Epithelial cell of proximal tubule (primary cell): ENCODE results near the gene LUZP1. TPM values are rescaled to one million over a fixed set of nuclear protein-coding genes. Genes with fewer than 3 reads are reported as not detected.

Experiments
- DNase-seq: peaks from one replicate; pipeline ENCODE4 v3.0.0-alpha.2; 2011; ENCODE audit warnings: low read depth
- H3K4me3 ChIP-seq: 2 replicates; pipeline ENCODE4 v1.5.1; 2011; ENCODE audit warnings: low read depth, mild to moderate bottlenecking, low read length
- CTCF ChIP-seq: conservative IDR thresholded peaks from 2 replicates; pipeline ENCODE4 v1.5.1; 2012; ENCODE audit warnings: low read depth, mild to moderate bottlenecking, low read length
- total RNA-seq: library from RNA; depleted of rRNA; stranded (reverse); fragments of >200 nt; gene quantifications from 2 replicates; pipeline ENCODE4 v1.2.3, GENCODE V29; 2015

Gene LUZP1
- total RNA-seq, 1 donor from 2014 or later: 17.6 TPM

GRCh38 chr1:23134055-23134454 lies 34.6 kb downstream of the LUZP1 start:
- no peak for TF ChIP-seq CTCF
- no peak overlapping the region for H3K4me3 ChIP-seq
- DNase-seq: no peak

- no peak for DNase-seq
- no peak overlapping the region for H3K4me3 ChIP-seq
- TF ChIP-seq CTCF: no peak
Measured at GRCh38 chr1:23133587-23133986, 35.1 kb downstream of the LUZP1 start.

GRCh38 chr1:23132033-23132432 lies 36.6 kb downstream of the LUZP1 start:
- no peak for DNase-seq
- no peak overlapping the region for H3K4me3 ChIP-seq
- no peak for TF ChIP-seq CTCF

GRCh38 chr1:23129846-23130245 lies 38.8 kb downstream of the LUZP1 start:
- no peak for DNase-seq
- no peak overlapping the region for H3K4me3 ChIP-seq
- TF ChIP-seq CTCF: no peak

GRCh38 chr1:23126801-23127200 lies 41.9 kb downstream of the LUZP1 start:
- no peak overlapping the region for H3K4me3 ChIP-seq
- DNase-seq: no peak
- TF ChIP-seq CTCF: no peak

GRCh38 chr1:23126200-23126599 lies 42.5 kb downstream of the LUZP1 start:
- no peak for DNase-seq
- H3K4me3 ChIP-seq: no peak overlapping the region
- TF ChIP-seq CTCF: no peak

- no peak for TF ChIP-seq CTCF
- DNase-seq: no peak
- no peak overlapping the region for H3K4me3 ChIP-seq
Measured at GRCh38 chr1:23125489-23125888, 43.2 kb downstream of the LUZP1 start.
